Measurements from ENCODE around the gene TNN. TPM values are rescaled to one million over a fixed set of nuclear protein-coding genes. Genes with fewer than 3 reads are reported as not detected.

TNN gene
- polyA plus RNA-seq, 1 experiment, result not detected

DNA sequence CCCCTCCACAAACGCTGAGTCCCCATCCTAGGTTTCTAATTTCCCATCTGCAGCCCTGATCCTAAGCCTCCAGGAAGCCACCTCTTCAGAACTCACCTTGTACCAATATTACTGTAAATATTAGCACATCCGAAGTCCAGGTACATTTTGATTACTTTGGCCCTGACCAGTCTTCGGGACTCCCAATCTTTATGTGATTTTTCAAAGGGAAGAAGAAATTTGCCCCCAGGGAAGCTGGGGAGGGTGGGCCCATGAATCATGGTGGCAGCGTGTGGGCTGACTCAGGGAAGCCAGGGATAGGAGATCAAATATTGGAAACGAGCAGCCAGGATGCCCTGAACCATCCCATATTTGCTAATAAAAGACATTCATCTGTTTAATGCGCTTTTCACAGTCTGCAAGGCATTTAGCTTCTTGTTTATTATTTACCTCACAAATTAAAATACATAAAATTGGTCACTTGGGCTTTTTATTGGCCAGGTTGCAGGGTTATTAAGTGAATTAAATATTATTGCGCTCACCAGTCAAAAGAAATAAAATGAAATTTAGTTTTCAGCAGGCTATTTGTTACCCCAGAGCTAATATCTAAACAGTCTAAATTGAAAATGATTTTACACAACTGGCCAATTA is 78.4 kb downstream of the TNN start:
- TF ChIP-seq CTCF (IDR thresholded peaks at IDR 0.05; ENCODE audit: insufficient read depth, low read depth, low read length), result no peak
- CTCF ChIA-PET, result interaction anchor here (0.5 to 5.5 kb wide), 26 partner anchors 10 to 192 kb away, joined by 3 to 82 read pairs (median 4); no protein-coding TSS in a partner anchor
- Histone ChIP-seq H3K4me3 (ENCODE audit: low read depth, low read length) (no peak overlapping the region), H3K36me3 (ENCODE audit: control insufficient read depth, insufficient read depth, low read length) (no peaks in the 10 kb centered on the region), H3K27me3 (ENCODE audit: control insufficient read depth, insufficient read depth, low read length) (no peaks in the 10 kb centered on the region; the same call in 1 of the 2 replicates)
- POLR2A ChIA-PET, result no interaction called here
- DNase-seq (ENCODE audit: low read depth), result no peak

GRCh38 chr1:175146529-175147213 is 79.0 kb downstream of the TNN start:
- DNase-seq (ENCODE audit: low read depth), result no peak
- Histone ChIP-seq H3K27me3 (ENCODE audit: control insufficient read depth, insufficient read depth, low read length) (no peaks in the 10 kb centered on the region; the same call in none of the 2 replicates), H3K4me3 (ENCODE audit: low read depth, low read length) (no peak overlapping the region), H3K36me3 (ENCODE audit: control insufficient read depth, insufficient read depth, low read length) (no peaks in the 10 kb centered on the region)
- TF ChIP-seq CTCF (IDR thresholded peaks at IDR 0.05; ENCODE audit: insufficient read depth, low read depth, low read length), result peak; percentile 97
- POLR2A ChIA-PET, result no interaction called here
- CTCF ChIA-PET, result interaction anchor here (0.6 to 5.5 kb wide), 25 partner anchors 9 to 294 kb away, joined by 3 to 82 read pairs (median 4); no protein-coding TSS in a partner anchor

GRCh38 chr1:175147569-175147968 is 79.9 kb downstream of the TNN start:
- Histone ChIP-seq H3K4me3 (ENCODE audit: low read depth, low read length) (no peak overlapping the region), H3K36me3 (ENCODE audit: control insufficient read depth, insufficient read depth, low read length) (no peaks in the 10 kb centered on the region), H3K27me3 (ENCODE audit: control insufficient read depth, insufficient read depth, low read length) (no peaks in the 10 kb centered on the region; the same call in none of the 2 replicates)
- DNase-seq (ENCODE audit: low read depth), result no peak
- no peak for TF ChIP-seq CTCF (IDR thresholded peaks at IDR 0.05; ENCODE audit: insufficient read depth, low read depth, low read length)
- ChIA-PET POLR2A (no interaction called here), CTCF (interaction anchor here (1.0 to 5.5 kb wide), 11 partner anchors 8 to 294 kb away, joined by 3 to 82 read pairs (median 8); no protein-coding TSS in a partner anchor)

GRCh38 chr1:175148068-175148467 is 80.4 kb downstream of the TNN start:
- Histone ChIP-seq H3K36me3 (ENCODE audit: control insufficient read depth, insufficient read depth, low read length) (no peaks in the 10 kb centered on the region), H3K4me3 (ENCODE audit: low read depth, low read length) (no peak overlapping the region), H3K27me3 (ENCODE audit: control insufficient read depth, insufficient read depth, low read length) (no peaks in the 10 kb centered on the region; the same call in none of the 2 replicates)
- POLR2A ChIA-PET, result no interaction called here
- TF ChIP-seq CTCF (IDR thresholded peaks at IDR 0.05; ENCODE audit: insufficient read depth, low read depth, low read length), result no peak
- CTCF ChIA-PET, result interaction anchor here (1.0 to 5.5 kb wide), 5 partner anchors 8 to 295 kb away, joined by 3 to 82 read pairs (median 34); no protein-coding TSS in a partner anchor
- DNase-seq (ENCODE audit: low read depth), result no peak
